ENCODE results near the gene LYZ.

The LYZ gene

DNA sequence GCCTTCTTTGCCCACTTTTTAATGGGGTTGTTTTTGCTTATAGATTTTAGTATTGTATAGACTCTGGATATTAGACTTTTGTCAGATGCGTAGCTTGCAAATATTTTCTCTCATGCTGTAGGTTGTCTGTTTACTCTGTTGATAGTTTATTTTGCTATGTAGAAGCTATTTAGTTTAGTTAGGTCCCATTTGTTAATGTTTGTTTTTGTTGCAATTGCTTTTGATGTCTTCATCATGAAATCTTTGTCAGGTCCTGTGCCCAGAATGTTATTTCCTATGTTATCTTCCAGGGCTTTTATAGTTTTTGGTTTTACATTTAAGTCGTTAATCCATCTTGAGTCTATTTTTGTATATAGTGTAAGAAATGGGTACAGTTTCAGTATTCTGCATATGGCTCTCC lies 30.0 kb upstream of the LYZ start:
- H3K36me3 ChIP-seq (ENCODE audit: insufficient read depth, low read length), result no peaks in the 10 kb centered on the region
- H3K27me3 ChIP-seq (ENCODE audit: insufficient read depth, low read length), result no peaks in the 10 kb centered on the region
- H3K27ac ChIP-seq (ENCODE audit: low read depth, low read length, poor library complexity, severe bottlenecking), result no peak overlapping the region

DNA sequence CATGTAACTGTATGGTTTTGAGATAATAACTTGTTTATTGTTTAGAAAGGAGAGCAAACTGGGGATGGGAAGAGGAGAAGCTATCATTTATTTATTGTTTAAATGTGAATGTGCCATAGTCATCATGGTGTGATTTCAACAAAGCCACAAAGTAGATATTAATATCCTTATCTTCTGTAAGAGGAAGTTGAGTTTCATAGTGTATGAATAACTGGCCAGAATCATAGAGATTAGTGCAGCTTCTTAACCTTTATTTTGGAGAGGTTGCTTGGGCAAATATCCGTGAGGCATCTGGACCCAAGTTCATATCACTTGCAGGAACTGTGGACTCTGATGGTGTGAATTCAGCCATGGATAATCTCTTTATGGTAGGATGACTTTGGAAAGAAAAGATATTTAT lies 26.8 kb upstream of the LYZ start:
- no peaks in the 10 kb centered on the region for H3K9me3 ChIP-seq (ENCODE audit: low read length)
- no peaks in the 10 kb centered on the region for H4K20me1 ChIP-seq (ENCODE audit: insufficient read depth, low read length)
- H3K4me1 ChIP-seq (ENCODE audit: insufficient read depth, low read length, severe bottlenecking), result no peaks in the 10 kb centered on the region
- H3K9me2 ChIP-seq (ENCODE audit: low read depth, low read length), result no peaks in the 10 kb centered on the region
- no peaks in the 10 kb centered on the region for H3K36me3 ChIP-seq (ENCODE audit: insufficient read depth, low read length)
- H2AFZ ChIP-seq (ENCODE audit: low read length), result no peak overlapping the region
- H3K27ac ChIP-seq (ENCODE audit: low read depth, low read length, poor library complexity, severe bottlenecking), result no peak overlapping the region
- H3K4me3 ChIP-seq (ENCODE audit: low read depth, low read length, poor library complexity, severe bottlenecking), result no peak overlapping the region
- no peak for TF ChIP-seq EZH2 (IDR thresholded peaks at IDR 0.05; ENCODE audit: borderline replicate concordance, low read length)
- TF ChIP-seq, protein P1, sequence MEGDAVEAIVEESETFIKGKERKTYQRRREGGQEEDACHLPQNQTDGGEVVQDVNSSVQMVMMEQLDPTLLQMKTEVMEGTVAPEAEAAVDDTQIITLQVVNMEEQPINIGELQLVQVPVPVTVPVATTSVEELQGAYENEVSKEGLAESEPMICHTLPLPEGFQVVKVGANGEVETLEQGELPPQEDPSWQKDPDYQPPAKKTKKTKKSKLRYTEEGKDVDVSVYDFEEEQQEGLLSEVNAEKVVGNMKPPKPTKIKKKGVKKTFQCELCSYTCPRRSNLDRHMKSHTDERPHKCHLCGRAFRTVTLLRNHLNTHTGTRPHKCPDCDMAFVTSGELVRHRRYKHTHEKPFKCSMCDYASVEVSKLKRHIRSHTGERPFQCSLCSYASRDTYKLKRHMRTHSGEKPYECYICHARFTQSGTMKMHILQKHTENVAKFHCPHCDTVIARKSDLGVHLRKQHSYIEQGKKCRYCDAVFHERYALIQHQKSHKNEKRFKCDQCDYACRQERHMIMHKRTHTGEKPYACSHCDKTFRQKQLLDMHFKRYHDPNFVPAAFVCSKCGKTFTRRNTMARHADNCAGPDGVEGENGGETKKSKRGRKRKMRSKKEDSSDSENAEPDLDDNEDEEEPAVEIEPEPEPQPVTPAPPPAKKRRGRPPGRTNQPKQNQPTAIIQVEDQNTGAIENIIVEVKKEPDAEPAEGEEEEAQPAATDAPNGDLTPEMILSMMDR (IDR thresholded peaks at IDR 0.05; ENCODE audit: low read length), result no peak
- no peaks in the 10 kb centered on the region for H3K79me2 ChIP-seq (ENCODE audit: insufficient read depth, low read length)
- no peaks in the 10 kb centered on the region for H3F3A ChIP-seq (ENCODE audit: insufficient read depth, low read length)
- H3K27me3 ChIP-seq (ENCODE audit: insufficient read depth, low read length), result no peaks in the 10 kb centered on the region
- no peak overlapping the region for H3K9ac ChIP-seq (ENCODE audit: low read length)
- no peak overlapping the region for H3K4me2 ChIP-seq (ENCODE audit: low read length)

More for the DNA sequence above, 30.0 kb upstream of the LYZ start:
- H3F3A ChIP-seq (ENCODE audit: insufficient read depth, low read length), result no peaks in the 10 kb centered on the region
- H3K9ac ChIP-seq (ENCODE audit: low read length), result no peak overlapping the region
- no peaks in the 10 kb centered on the region for H3K9me3 ChIP-seq (ENCODE audit: low read length)
- no peak overlapping the region for H3K4me3 ChIP-seq (ENCODE audit: low read depth, low read length, poor library complexity, severe bottlenecking)
- H3K4me1 ChIP-seq (ENCODE audit: insufficient read depth, low read length, severe bottlenecking), result no peaks in the 10 kb centered on the region
- no peaks in the 10 kb centered on the region for H3K79me2 ChIP-seq (ENCODE audit: insufficient read depth, low read length)
- no peaks in the 10 kb centered on the region for H4K20me1 ChIP-seq (ENCODE audit: insufficient read depth, low read length)
- no peaks in the 10 kb centered on the region for H3K9me2 ChIP-seq (ENCODE audit: low read depth, low read length)
- H2AFZ ChIP-seq (ENCODE audit: low read length), result no peak overlapping the region
- TF ChIP-seq, protein P1 (IDR thresholded peaks at IDR 0.05; ENCODE audit: low read length), result no peak
- no peak for TF ChIP-seq EZH2 (IDR thresholded peaks at IDR 0.05; ENCODE audit: borderline replicate concordance, low read length)
- H3K4me2 ChIP-seq (ENCODE audit: low read length), result no peak overlapping the region

DNA sequence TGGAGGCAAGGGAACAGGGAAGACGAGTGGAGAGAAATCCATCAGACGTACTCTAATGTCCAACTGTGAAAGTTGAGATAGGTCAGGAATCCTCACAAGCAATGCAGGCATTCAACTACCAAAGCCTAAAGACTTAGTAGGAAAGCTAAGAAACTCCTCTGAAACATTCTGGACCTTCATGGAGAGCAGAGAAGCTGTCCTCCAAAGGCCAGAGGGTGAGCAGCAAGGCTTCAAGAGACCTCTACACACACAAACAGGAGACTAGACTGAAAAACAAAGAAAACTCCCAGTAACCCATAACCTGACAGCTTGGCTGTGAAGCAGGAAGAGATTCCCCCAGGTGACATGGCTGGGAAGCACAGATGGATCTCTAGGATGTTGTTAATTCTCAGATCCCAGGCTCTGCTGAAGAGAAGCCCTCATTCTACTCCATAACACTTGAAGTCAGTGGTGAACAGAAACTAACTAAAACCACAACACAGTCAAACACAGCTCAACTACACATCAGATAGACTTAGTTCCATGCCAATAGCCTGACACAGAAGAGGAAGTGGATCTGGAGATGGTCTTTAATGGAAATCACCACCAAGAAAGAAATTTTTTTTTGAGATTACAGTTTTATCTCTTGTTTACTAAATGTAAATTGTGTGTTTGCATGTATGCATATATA lies 23.2 kb upstream of the LYZ start:
- no peaks in the 10 kb centered on the region for H3K9me3 ChIP-seq (ENCODE audit: low read length)
- H2AFZ ChIP-seq (ENCODE audit: low read length), result no peak overlapping the region
- H3K9me2 ChIP-seq (ENCODE audit: low read depth, low read length), result no peaks in the 10 kb centered on the region
- no peaks in the 10 kb centered on the region for H3K79me2 ChIP-seq (ENCODE audit: insufficient read depth, low read length)
- no peaks in the 10 kb centered on the region for H3K27me3 ChIP-seq (ENCODE audit: insufficient read depth, low read length)
- no peak overlapping the region for H3K9ac ChIP-seq (ENCODE audit: low read length)
- H3K4me1 ChIP-seq (ENCODE audit: insufficient read depth, low read length, severe bottlenecking), result peaks cover 11% of the 10 kb centered on the region
- H3F3A ChIP-seq (ENCODE audit: insufficient read depth, low read length), result no peaks in the 10 kb centered on the region
- H3K27ac ChIP-seq (ENCODE audit: low read depth, low read length, poor library complexity, severe bottlenecking), result no peak overlapping the region
- H3K4me3 ChIP-seq (ENCODE audit: low read depth, low read length, poor library complexity, severe bottlenecking), result no peak overlapping the region
- TF ChIP-seq, protein P1 (IDR thresholded peaks at IDR 0.05; ENCODE audit: low read length), result no peak
- TF ChIP-seq EZH2 (IDR thresholded peaks at IDR 0.05; ENCODE audit: borderline replicate concordance, low read length), result no peak
- H4K20me1 ChIP-seq (ENCODE audit: insufficient read depth, low read length), result no peaks in the 10 kb centered on the region
- no peak overlapping the region for H3K4me2 ChIP-seq (ENCODE audit: low read length)
- no peaks in the 10 kb centered on the region for H3K36me3 ChIP-seq (ENCODE audit: insufficient read depth, low read length)
